ENCODE measurements around the gene NDOR1.

Gene NDOR1

GRCh38 chr9:137173796-137174664 lies 31.5 kb upstream of the NDOR1 start:
- ChIA-PET POLR2A (interaction anchor here (0.6 kb wide), 1 partner anchor 78 kb away, joined by 3 read pairs; no protein-coding TSS in a partner anchor), CTCF (interaction anchor here (5.0 kb wide), 1 partner anchor 15 kb away, joined by 33 read pairs; the partner anchor contains the start of genes ANAPC2 and SSNA1)
- Histone ChIP-seq H3K4me3 (ENCODE audit: control insufficient read depth in 1 of 7, extremely low read depth in 1 of 7, insufficient read depth in 4 of 7, low read depth in 2 of 7, low read length in 6 of 7) (no peak overlapping the region), H3K36me3 (ENCODE audit: control insufficient read depth in 4 of 4, insufficient read depth in 4 of 4, low read length in 3 of 4) (peaks cover 0 to 13% (median 5%) of the 10 kb centered on the region in 4 experiments), H3K27ac (ENCODE audit: insufficient read depth in 1 of 2, low read depth in 1 of 2, low read length in 2 of 2, poor library complexity in 1 of 2, severe bottlenecking in 2 of 2) (no peak overlapping the region), H3K4me1 (ENCODE audit: control extremely low read depth in 1 of 4, control insufficient read depth in 4 of 4, insufficient read depth in 4 of 4, low read length in 3 of 4) (peaks cover 0 to 57% (median 39%) of the 10 kb centered on the region in 4 experiments), H3K27me3 (replicated peaks in 2 of 5; ENCODE audit: control insufficient read depth in 4 of 5, insufficient read depth in 5 of 5, low read length in 4 of 5) (peaks cover 0 to 17% (median 6%) of the 10 kb centered on the region in 5 experiments), H3K9me3 (ENCODE audit: control extremely low read depth in 1 of 5, control insufficient read depth in 4 of 5, insufficient read depth in 2 of 5, low read depth in 1 of 5, low read length in 4 of 5) (no peaks in the 10 kb centered on the region)
- peak in 1 of 3 donors; percentile 16 for DNase-seq
- whole genome bisulfite sequencing (ENCODE audit: insufficient coverage): 93% methylated on average over 42 of the region's 45 CpGs

DNA sequence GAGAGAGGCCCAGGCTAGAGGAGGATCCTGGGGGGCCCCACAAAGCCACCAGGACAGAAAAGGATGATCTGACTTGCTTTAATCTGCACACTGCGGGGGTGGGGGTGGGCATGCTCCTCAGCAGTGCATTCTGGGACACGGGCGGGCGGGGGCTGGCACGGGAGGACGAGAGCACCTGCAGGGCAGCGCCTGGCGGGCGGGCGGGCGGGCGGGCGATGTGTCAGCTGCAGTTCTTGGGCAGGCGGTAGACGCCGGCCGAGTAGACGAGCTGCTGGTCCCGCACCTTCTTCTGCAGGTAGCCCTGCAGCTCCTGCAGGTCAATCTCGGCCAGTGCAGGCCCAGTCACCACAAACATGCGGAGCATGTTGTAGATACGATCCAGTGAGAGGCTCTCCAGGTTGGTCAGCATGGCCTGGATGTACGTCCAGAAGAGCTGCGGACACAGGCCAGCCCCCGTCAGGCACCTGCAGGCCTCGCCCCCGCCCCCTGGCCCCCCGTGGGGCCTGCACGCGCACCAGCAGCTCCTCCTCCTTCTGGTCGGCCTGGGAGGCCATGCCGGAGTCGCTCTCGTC lies 30.7 kb upstream of the NDOR1 start:
- peaks cover 0 to 9% (median 4%) of the 10 kb centered on the region in 5 experiments for H3K27me3 ChIP-seq (replicated peaks in 2 of 5; ENCODE audit: control insufficient read depth in 4 of 5, insufficient read depth in 5 of 5, low read length in 4 of 5)
- no peaks in the 10 kb centered on the region for H3K9me3 ChIP-seq (ENCODE audit: control extremely low read depth in 1 of 5, control insufficient read depth in 4 of 5, insufficient read depth in 2 of 5, low read depth in 1 of 5, low read length in 4 of 5)
- H3K27ac ChIP-seq (ENCODE audit: insufficient read depth in 1 of 2, low read depth in 1 of 2, low read length in 2 of 2, poor library complexity in 1 of 2, severe bottlenecking in 2 of 2): no peak overlapping the region
- peaks cover 0 to 49% (median 31%) of the 10 kb centered on the region in 4 experiments for H3K4me1 ChIP-seq (ENCODE audit: control extremely low read depth in 1 of 4, control insufficient read depth in 4 of 4, insufficient read depth in 4 of 4, low read length in 3 of 4)
- ChIA-PET POLR2A (interaction anchor here (0.6 kb wide), 1 partner anchor 78 kb away, joined by 3 read pairs; no protein-coding TSS in a partner anchor), CTCF (interaction anchor here (0.7 to 5.0 kb wide), 3 partner anchors 14 to 56 kb away, joined by 3 to 33 read pairs (median 13); partner anchors contain the start of genes ANAPC2, RNF224 and SSNA1)
- H3K4me3 ChIP-seq (ENCODE audit: control insufficient read depth in 1 of 7, extremely low read depth in 1 of 7, insufficient read depth in 4 of 7, low read depth in 2 of 7, low read length in 6 of 7): no peak overlapping the region
- WGBS (ENCODE audit: insufficient coverage): 47% methylated on average over 33 of the region's 34 CpGs
- H3K36me3 ChIP-seq (ENCODE audit: control insufficient read depth in 4 of 4, insufficient read depth in 4 of 4, low read length in 3 of 4): peaks cover 0 to 21% (median 11%) of the 10 kb centered on the region in 4 experiments
- DNase-seq: peak in 1 of 3 donors; percentile 42

DNA sequence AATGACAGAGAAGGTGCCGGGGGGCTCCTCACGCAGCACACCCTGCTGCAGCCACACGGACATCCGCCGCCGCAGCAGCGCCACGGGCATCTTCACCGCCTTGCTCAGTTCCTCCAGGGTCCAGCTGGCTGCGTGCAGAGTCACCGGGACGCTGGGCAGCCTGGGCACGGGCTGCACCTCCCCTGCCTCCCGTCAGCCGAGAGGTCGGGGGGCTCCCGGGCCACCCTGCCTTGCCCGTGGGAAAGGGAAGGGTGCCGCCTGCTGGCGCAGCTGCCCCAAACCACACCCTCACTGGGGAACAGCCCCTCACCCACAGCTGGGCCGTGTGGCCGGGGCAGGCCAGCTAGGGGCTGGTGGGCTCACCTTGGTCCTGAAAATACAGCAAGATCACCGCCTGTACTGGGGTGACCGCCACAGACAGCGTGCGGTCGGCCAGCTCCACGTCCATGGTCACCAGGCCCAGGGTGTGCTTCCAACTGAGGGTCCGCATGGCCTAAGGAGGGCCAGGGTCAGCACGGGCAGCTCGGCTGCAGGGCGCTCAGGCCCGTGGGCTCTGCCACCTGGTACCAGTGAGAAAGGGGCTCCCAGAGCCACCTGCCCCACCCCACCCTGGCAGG lies 30.0 kb upstream of the NDOR1 start:
- 42% methylated on average over 30 of the region's 33 CpGs for WGBS (ENCODE audit: insufficient coverage)
- Histone ChIP-seq H3K36me3 (ENCODE audit: control insufficient read depth in 4 of 4, insufficient read depth in 4 of 4, low read length in 3 of 4) (peaks cover 0 to 27% (median 17%) of the 10 kb centered on the region in 4 experiments), H3K9me3 (ENCODE audit: control extremely low read depth in 1 of 5, control insufficient read depth in 4 of 5, insufficient read depth in 2 of 5, low read depth in 1 of 5, low read length in 4 of 5) (no peaks in the 10 kb centered on the region), H3K4me1 (ENCODE audit: control extremely low read depth in 1 of 4, control insufficient read depth in 4 of 4, insufficient read depth in 4 of 4, low read length in 3 of 4) (peaks cover 0 to 43% (median 27%) of the 10 kb centered on the region in 4 experiments), H3K4me3 (ENCODE audit: control insufficient read depth in 1 of 7, extremely low read depth in 1 of 7, insufficient read depth in 4 of 7, low read depth in 2 of 7, low read length in 6 of 7) (no peak overlapping the region), H3K27ac (ENCODE audit: insufficient read depth in 1 of 2, low read depth in 1 of 2, low read length in 2 of 2, poor library complexity in 1 of 2, severe bottlenecking in 2 of 2) (no peak overlapping the region), H3K27me3 (replicated peaks in 2 of 5; ENCODE audit: control insufficient read depth in 4 of 5, insufficient read depth in 5 of 5, low read length in 4 of 5) (peaks cover 0 to 4% (median under 1%) of the 10 kb centered on the region in 5 experiments)
- CTCF ChIA-PET: interaction anchor here (0.7 to 5.0 kb wide), 9 partner anchors 12 to 57 kb away, joined by 3 to 33 read pairs (median 3); partner anchors contain the start of genes ANAPC2, RNF224 and SSNA1
- POLR2A ChIA-PET: no interaction called here
- peak in 1 of 3 donors; percentile 46 for DNase-seq

DNA sequence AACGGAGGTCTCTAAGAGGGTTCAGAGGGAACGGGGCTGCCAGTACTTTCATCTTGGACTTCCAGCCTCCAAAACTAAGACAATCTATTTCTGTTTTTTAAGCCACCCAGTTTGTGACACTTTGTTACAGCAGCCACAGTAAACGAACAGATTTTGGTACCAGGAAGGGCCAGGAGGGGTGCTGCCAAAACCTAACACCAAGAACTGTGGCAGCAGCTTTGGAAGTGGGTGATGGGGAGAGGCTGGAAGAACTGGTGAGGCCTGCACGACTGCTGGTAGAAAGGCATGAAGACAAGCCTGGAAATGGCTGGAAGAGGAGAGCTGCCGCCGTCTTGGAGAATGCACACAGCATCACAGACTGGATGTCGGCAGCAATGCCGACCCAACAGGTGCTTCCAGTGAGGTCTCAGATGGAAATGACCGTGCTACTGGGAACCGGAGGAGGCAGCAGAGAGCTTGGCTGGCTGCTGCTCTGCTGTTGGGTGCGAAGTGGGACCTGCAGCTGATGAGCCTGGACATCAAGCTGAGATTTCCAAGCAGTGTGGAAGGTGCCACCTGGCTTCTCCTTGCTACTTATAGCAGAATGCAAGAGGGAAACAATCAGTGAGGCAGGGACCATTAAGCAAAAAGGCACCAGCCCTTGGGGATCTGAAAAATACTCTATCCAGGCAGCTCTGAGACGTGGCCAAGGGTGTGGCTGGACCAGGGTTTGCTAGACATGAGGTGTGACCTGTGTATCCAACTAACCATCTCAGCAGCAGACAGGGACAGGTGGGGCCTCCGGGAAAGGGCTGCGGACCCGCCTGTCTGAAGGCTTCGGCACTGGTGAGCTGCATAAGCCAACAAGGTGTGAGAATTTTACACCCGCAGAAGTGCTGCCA lies 29.0 kb upstream of the NDOR1 start:
- DNase-seq: peak in 2 of 3 donors; percentile 49 to 55
- peaks cover 0 to 4% (median 0%) of the 10 kb centered on the region in 5 experiments for H3K27me3 ChIP-seq (replicated peaks in 2 of 5; ENCODE audit: control insufficient read depth in 4 of 5, insufficient read depth in 5 of 5, low read length in 4 of 5)
- WGBS (ENCODE audit: insufficient coverage): 68% methylated on average over 17 of the region's 17 CpGs
- H3K27ac ChIP-seq (ENCODE audit: insufficient read depth in 1 of 2, low read depth in 1 of 2, low read length in 2 of 2, poor library complexity in 1 of 2, severe bottlenecking in 2 of 2): no peak overlapping the region
- peaks cover 0 to 32% (median 21%) of the 10 kb centered on the region in 4 experiments for H3K4me1 ChIP-seq (ENCODE audit: control extremely low read depth in 1 of 4, control insufficient read depth in 4 of 4, insufficient read depth in 4 of 4, low read length in 3 of 4)
- POLR2A ChIA-PET: interaction anchor here (0.8 kb wide), 1 partner anchor 49 kb away, joined by 3 read pairs; no protein-coding TSS in a partner anchor
- H3K36me3 ChIP-seq (ENCODE audit: control insufficient read depth in 4 of 4, insufficient read depth in 4 of 4, low read length in 3 of 4): peaks cover 0 to 38% (median 23%) of the 10 kb centered on the region in 4 experiments
- H3K9me3 ChIP-seq (ENCODE audit: control extremely low read depth in 1 of 5, control insufficient read depth in 4 of 5, insufficient read depth in 2 of 5, low read depth in 1 of 5, low read length in 4 of 5): no peaks in the 10 kb centered on the region
- H3K4me3 ChIP-seq (ENCODE audit: control insufficient read depth in 1 of 7, extremely low read depth in 1 of 7, insufficient read depth in 4 of 7, low read depth in 2 of 7, low read length in 6 of 7): no peak overlapping the region
- CTCF ChIA-PET: interaction anchor here (0.7 to 5.0 kb wide), 14 partner anchors 8 to 64 kb away, joined by 3 to 33 read pairs (median 3); partner anchors contain the start of genes ANAPC2, RNF224, SSNA1 and TUBB4B

DNA sequence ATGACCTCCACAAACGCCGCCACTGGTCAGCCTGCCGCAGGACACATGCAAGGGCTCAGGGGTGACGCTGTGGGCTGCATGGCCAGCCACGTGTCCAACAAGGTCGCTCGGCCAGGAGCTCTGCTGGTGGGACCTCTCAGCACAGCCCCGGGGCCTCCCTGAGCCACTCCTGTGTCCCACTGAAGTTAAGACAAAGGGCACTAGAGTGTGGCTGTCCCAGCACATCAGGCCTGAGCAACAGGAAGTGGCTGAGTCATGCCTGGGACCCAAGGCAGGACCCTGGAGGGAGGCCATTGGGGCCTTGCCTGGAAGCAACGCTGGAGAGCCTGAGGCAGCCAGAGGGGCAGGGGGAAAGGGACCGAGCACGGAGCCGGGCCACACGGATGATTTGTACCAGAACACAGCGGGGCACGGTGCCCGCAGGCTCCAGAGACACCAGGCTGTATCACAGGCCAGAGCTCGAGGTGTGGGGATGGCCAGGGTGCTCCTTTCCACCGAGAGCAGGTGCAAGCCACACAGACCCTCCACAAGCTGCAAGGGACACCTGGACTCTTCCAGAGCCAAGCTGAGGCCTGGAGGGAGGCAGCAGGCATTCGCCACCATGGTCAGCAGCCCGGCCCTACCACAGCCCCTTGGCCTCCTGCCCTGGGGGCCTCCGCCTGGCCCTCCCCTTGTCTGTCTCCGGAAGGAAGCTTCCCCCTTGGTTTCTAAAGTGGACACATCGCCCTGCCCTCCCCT lies 27.1 kb upstream of the NDOR1 start:
- no peak overlapping the region for H3K27ac ChIP-seq (ENCODE audit: insufficient read depth in 1 of 2, low read depth in 1 of 2, low read length in 2 of 2, poor library complexity in 1 of 2, severe bottlenecking in 2 of 2)
- peaks cover 0 to 53% (median 36%) of the 10 kb centered on the region in 4 experiments for H3K36me3 ChIP-seq (ENCODE audit: control insufficient read depth in 4 of 4, insufficient read depth in 4 of 4, low read length in 3 of 4)
- ChIA-PET POLR2A (no interaction called here), CTCF (interaction anchor here (1.1 to 5.0 kb wide), 3 partner anchors 10 to 48 kb away, joined by 3 to 33 read pairs (median 4); partner anchors contain the start of genes ANAPC2, CYSRT1 and SSNA1)
- no peak for DNase-seq
- WGBS (ENCODE audit: insufficient coverage): 94% methylated on average over 18 of the region's 23 CpGs
- H3K9me3 ChIP-seq (ENCODE audit: control extremely low read depth in 1 of 5, control insufficient read depth in 4 of 5, insufficient read depth in 2 of 5, low read depth in 1 of 5, low read length in 4 of 5): no peaks in the 10 kb centered on the region
- peaks cover 0 to 14% (median 10%) of the 10 kb centered on the region in 4 experiments for H3K4me1 ChIP-seq (ENCODE audit: control extremely low read depth in 1 of 4, control insufficient read depth in 4 of 4, insufficient read depth in 4 of 4, low read length in 3 of 4)
- no peaks in the 10 kb centered on the region for H3K27me3 ChIP-seq (replicated peaks in 2 of 5; ENCODE audit: control insufficient read depth in 4 of 5, insufficient read depth in 5 of 5, low read length in 4 of 5)
- no peak overlapping the region for H3K4me3 ChIP-seq (ENCODE audit: control insufficient read depth in 1 of 7, extremely low read depth in 1 of 7, insufficient read depth in 4 of 7, low read depth in 2 of 7, low read length in 6 of 7)

Data from common myeloid progenitor, CD34-positive (primary cell).